DOHH2 (cell line): ENCODE data around the gene FMOD.

Source experiments
- H3F3A ChIP-seq: fragments of 200-600 bp; sonication (generic), shearing (Covaris generic); 2 replicates; pipeline ENCODE4 v1.6.0; 2016; ENCODE audit warnings: antibody characterized with exemption, mild to moderate bottlenecking; ENCODE audit not compliant: control insufficient read depth, insufficient read depth
- H3K27ac ChIP-seq: fragments of 200-600 bp; sonication (generic); 2 replicates; pipeline ENCODE4 v1.5.1; 2014; ENCODE audit warnings: low read depth, mild to moderate bottlenecking, low read length, moderate library complexity
- H3K27me3 ChIP-seq: fragments of 200-600 bp; sonication (generic); 2 replicates; pipeline ENCODE4 v1.6.1; 2014; ENCODE audit warnings: mild to moderate bottlenecking, low read length, mixed read lengths; ENCODE audit not compliant: control insufficient read depth
- H3K36me3 ChIP-seq: fragments of 200-600 bp; sonication (generic); 2 replicates; pipeline ENCODE4 v1.6.1; 2014; ENCODE audit warnings: mild to moderate bottlenecking, low read length, moderate library complexity, mixed read lengths; ENCODE audit not compliant: control insufficient read depth
- H3K4me1 ChIP-seq: fragments of 200-600 bp; sonication (generic); 2 replicates; pipeline ENCODE4 v1.6.1; 2014; ENCODE audit warnings: mild to moderate bottlenecking, low read length, mixed read lengths; ENCODE audit not compliant: control insufficient read depth
- H3K4me2 ChIP-seq: fragments of 200-600 bp; sonication (generic); 2 replicates; pipeline ENCODE4 v1.6.0; 2014; ENCODE audit warnings: mild to moderate bottlenecking, low read length, moderate library complexity
- H3K4me3 ChIP-seq: fragments of 200-600 bp; sonication (generic); 2 replicates; pipeline ENCODE4 v1.5.1; 2014; ENCODE audit warnings: mild to moderate bottlenecking, low read length, mixed read lengths
- H3K79me2 ChIP-seq: fragments of 200-600 bp; sonication (generic); 2 replicates; pipeline ENCODE4 v1.6.1; 2014; ENCODE audit warnings: mild to moderate bottlenecking, low read length, mixed read lengths; ENCODE audit not compliant: control insufficient read depth
- H3K9me2 ChIP-seq: fragments of 200-600 bp; sonication (generic); replicated peaks from 2 replicates; pipeline ENCODE4 v1.6.1; 2014; ENCODE audit warnings: mild to moderate bottlenecking, low read length, mixed read lengths; ENCODE audit not compliant: control insufficient read depth
- H3K9me3 ChIP-seq: fragments of 200-600 bp; sonication (generic); 2 replicates; pipeline ENCODE4 v1.6.1; 2014; ENCODE audit warnings: antibody characterized with exemption, low read length, mixed read lengths; ENCODE audit not compliant: control insufficient read depth, insufficient read depth
- H4K20me1 ChIP-seq: fragments of 200-600 bp; sonication (generic); 2 replicates; pipeline ENCODE4 v1.6.0; 2014; ENCODE audit warnings: low read depth, mild to moderate bottlenecking, antibody characterized with exemption, low read length, moderate library complexity; ENCODE audit not compliant: control insufficient read depth, insufficient read depth
- EZH2phosphoT487 ChIP-seq: fragments of 200-600 bp; sonication (generic); IDR thresholded peaks from 2 replicates; pipeline ENCODE4 v1.6.1; 2017; ENCODE audit warnings: borderline replicate concordance, mild to moderate bottlenecking, antibody characterized with exemption, low read length, moderate library complexity, mixed read lengths
- TF ChIP-seq, protein P1 (sequence below): fragments of 200-600 bp; sonication (generic); IDR thresholded peaks from one replicate; pipeline ENCODE4 v1.5.1; 2014; ENCODE audit warnings: antibody characterized with exemption, mild to moderate bottlenecking, low read depth, low read length; ENCODE audit not compliant: poor library complexity, severe bottlenecking

Gene FMOD

DNA sequence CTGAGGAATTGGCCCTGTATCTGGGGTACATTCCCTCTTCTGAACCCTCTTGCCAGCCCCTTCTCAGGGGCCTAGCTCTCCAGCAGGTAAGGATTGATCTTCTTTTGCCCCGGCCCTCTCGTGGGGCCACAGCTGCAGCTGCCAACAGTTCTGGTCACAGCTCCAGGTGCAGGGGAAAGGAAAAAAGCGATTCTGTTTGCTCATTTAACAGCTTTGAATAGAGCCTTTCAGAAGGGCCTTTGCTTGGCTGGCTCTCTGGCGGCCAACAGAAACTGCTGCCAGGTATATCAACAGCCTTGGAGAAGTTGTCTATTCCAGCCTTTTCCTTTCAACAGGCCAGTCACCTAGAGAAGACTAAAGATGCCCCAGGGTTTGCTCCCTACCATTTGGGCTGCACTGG is 16.1 kb upstream of the FMOD start:
- Histone ChIP-seq H3F3A (no peaks in the 10 kb centered on the region), H3K27me3 (peaks cover 10% of the 10 kb centered on the region; the same call in 1 of the 2 replicates), H3K9me3 (no peaks in the 10 kb centered on the region), H3K79me2 (no peaks in the 10 kb centered on the region), H3K9me2 (no peaks in the 10 kb centered on the region), H3K4me3 (no peak overlapping the region), H4K20me1 (no peaks in the 10 kb centered on the region), H3K4me2 (no peak overlapping the region), H3K27ac (no peak overlapping the region), H3K4me1 (peaks cover 3% of the 10 kb centered on the region), H3K36me3 (no peaks in the 10 kb centered on the region)
- no peak for TF ChIP-seq EZH2phosphoT487
- TF ChIP-seq, protein P1, sequence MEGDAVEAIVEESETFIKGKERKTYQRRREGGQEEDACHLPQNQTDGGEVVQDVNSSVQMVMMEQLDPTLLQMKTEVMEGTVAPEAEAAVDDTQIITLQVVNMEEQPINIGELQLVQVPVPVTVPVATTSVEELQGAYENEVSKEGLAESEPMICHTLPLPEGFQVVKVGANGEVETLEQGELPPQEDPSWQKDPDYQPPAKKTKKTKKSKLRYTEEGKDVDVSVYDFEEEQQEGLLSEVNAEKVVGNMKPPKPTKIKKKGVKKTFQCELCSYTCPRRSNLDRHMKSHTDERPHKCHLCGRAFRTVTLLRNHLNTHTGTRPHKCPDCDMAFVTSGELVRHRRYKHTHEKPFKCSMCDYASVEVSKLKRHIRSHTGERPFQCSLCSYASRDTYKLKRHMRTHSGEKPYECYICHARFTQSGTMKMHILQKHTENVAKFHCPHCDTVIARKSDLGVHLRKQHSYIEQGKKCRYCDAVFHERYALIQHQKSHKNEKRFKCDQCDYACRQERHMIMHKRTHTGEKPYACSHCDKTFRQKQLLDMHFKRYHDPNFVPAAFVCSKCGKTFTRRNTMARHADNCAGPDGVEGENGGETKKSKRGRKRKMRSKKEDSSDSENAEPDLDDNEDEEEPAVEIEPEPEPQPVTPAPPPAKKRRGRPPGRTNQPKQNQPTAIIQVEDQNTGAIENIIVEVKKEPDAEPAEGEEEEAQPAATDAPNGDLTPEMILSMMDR = no peak

GRCh38 chr1:203366476-203366875 is 15.6 kb upstream of the FMOD start:
- Histone ChIP-seq H3K9me2 (no peaks in the 10 kb centered on the region), H3K4me2 (no peak overlapping the region), H3K27ac (no peak overlapping the region)

DNA sequence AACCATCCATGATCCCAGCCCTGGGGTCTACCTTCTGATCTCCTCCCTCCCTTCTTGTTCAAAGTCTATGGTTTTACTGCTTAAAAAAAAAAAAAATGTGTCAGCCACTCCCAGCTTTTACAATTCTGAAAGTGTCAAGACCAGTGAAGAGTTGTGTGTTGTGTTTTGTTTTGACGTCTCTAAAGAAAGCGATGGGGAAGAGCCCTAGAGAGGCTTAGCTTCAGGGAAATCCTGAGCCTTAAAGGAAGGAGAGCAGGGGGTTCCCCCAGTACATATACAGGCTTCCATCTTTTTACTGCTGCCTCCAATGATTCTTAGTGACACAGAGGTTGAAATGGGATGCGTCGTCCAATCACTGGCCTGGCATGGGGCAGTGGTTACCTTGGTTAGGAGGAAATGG is 13.9 kb upstream of the FMOD start:
- Histone ChIP-seq H3K36me3 (no peaks in the 10 kb centered on the region), H3K4me2 (no peak overlapping the region), H4K20me1 (no peaks in the 10 kb centered on the region), H3K27me3 (peaks cover 11% of the 10 kb centered on the region), H3K4me3 (no peak overlapping the region), H3K9me3 (no peaks in the 10 kb centered on the region), H3F3A (no peaks in the 10 kb centered on the region), H3K4me1 (peaks cover 10% of the 10 kb centered on the region), H3K27ac (no peak overlapping the region), H3K9me2 (no peaks in the 10 kb centered on the region), H3K79me2 (no peaks in the 10 kb centered on the region)
- no peak for TF ChIP-seq EZH2phosphoT487
- TF ChIP-seq, protein P1 = no peak

More at GRCh38 chr1:203366476-203366875, 15.6 kb upstream of the FMOD start:
- Histone ChIP-seq H3K9me3 (no peaks in the 10 kb centered on the region), H3K27me3 (peaks cover 10% of the 10 kb centered on the region; the same call in 1 of the 2 replicates), H3K4me1 (peaks cover 8% of the 10 kb centered on the region), H3F3A (no peaks in the 10 kb centered on the region), H3K36me3 (no peaks in the 10 kb centered on the region), H3K79me2 (no peaks in the 10 kb centered on the region), H4K20me1 (no peaks in the 10 kb centered on the region), H3K4me3 (no peak overlapping the region)
- no peak for TF ChIP-seq EZH2phosphoT487
- TF ChIP-seq, protein P1 = no peak
